IMR-90 (cell line): Measurements from ENCODE around the gene IGF2. TPM values are rescaled to one million over a fixed set of nuclear protein-coding genes. Genes with fewer than 3 reads are reported as not detected.

Experiments used
- ATAC-seq: fragments of 200-7000 bp; cut with Tn5 transposase; 2 replicates; pipeline ENCODE4 v1.9.1; 2020; ENCODE audit warnings: low read depth, mild to moderate bottlenecking, moderate library complexity
- BruUV-seq: library from RNA; stranded (reverse); fragments of 400-500 nt; replicated peaks from 2 replicates; lab custom pipeline; 2021; lab: Mats Ljungman, UMichigan
- CTCF ChIA-PET: fragments of 300-600 bp; formaldehyde crosslinking; extraction: SDS; loops from one replicate; lab custom pipeline; 2021; ENCODE audit warnings: antibody characterized with exemption; lab: Yijun Ruan, JAX
- POLR2A ChIA-PET: fragments of 300-600 bp; sonication (Branson Sonifier 250); formaldehyde crosslinking; loops from one replicate; lab custom pipeline; 2022; ENCODE audit warnings: antibody characterized with exemption; ENCODE audit not compliant: unreplicated experiment; lab: Charles Lee
- DNase-seq: peaks from one replicate; pipeline ENCODE4 v3.0.0; 2013
- H2AFZ ChIP-seq: replicated peaks from 2 replicates; pipeline ENCODE3; 2013; ENCODE audit warnings: low read length, mild to moderate bottlenecking; ENCODE audit not compliant: poor library complexity
- H2AK5ac ChIP-seq: 2 replicates; pipeline ENCODE4 v1.6.1; 2013; ENCODE audit warnings: low read depth, low read length, inconsistent platforms
- H2AK9ac ChIP-seq: replicated peaks from 2 replicates; pipeline ENCODE3; 2013; ENCODE audit warnings: mild to moderate bottlenecking, low read depth, low read length, moderate library complexity; ENCODE audit not compliant: poor library complexity
- H2BK120ac ChIP-seq: 2 replicates; pipeline ENCODE4 v1.6.1; 2013; ENCODE audit warnings: low read depth, low read length, inconsistent platforms
- H2BK15ac ChIP-seq: 3 replicates; pipeline ENCODE4 v1.6.1; 2013; ENCODE audit warnings: low read depth, low read length, inconsistent platforms
- H2BK20ac ChIP-seq: 2 replicates; pipeline ENCODE4 v1.6.1; 2013; ENCODE audit warnings: low read depth, mild to moderate bottlenecking, inconsistent platforms, low read length, moderate library complexity
- H2BK5ac ChIP-seq: 2 replicates; pipeline ENCODE4 v1.6.1; 2013; ENCODE audit warnings: mild to moderate bottlenecking, low read depth, low read length, inconsistent platforms; ENCODE audit not compliant: poor library complexity, severe bottlenecking
- H3K14ac ChIP-seq: replicated peaks from 2 replicates; pipeline ENCODE4 v1.6.1; 2013; ENCODE audit warnings: low read depth, low read length, inconsistent platforms
- H3K18ac ChIP-seq: 2 replicates; pipeline ENCODE4 v1.6.1; 2013; ENCODE audit warnings: low read depth, low read length, control low read depth
- H3K23ac ChIP-seq: 2 replicates; pipeline ENCODE4 v1.6.1; 2013; ENCODE audit warnings: low read depth, low read length, inconsistent platforms
- H3K27ac ChIP-seq: 2 replicates; pipeline ENCODE4 v1.5.1; 2013; ENCODE audit warnings: mild to moderate bottlenecking, control low read depth, low read length; ENCODE audit not compliant: insufficient read depth
- H3K27me3 ChIP-seq: 2 replicates; pipeline ENCODE4 v1.6.1; 2013; ENCODE audit warnings: low read length; ENCODE audit not compliant: control insufficient read depth, insufficient read depth
- H3K36me3 ChIP-seq: 2 replicates; pipeline ENCODE4 v1.6.1; 2013; ENCODE audit warnings: low read length, mixed read lengths; ENCODE audit not compliant: control insufficient read depth, insufficient read depth
- H3K4ac ChIP-seq: 2 replicates; pipeline ENCODE4 v1.6.1; 2013; ENCODE audit warnings: low read depth, low read length, inconsistent platforms
- H3K4me1 ChIP-seq: 2 replicates; pipeline ENCODE4 v1.6.1; 2013; ENCODE audit warnings: low read length, mixed read lengths; ENCODE audit not compliant: control insufficient read depth, insufficient read depth
- H3K4me2 ChIP-seq: 2 replicates; pipeline ENCODE4 v1.6.1; 2013; ENCODE audit warnings: low read depth, mild to moderate bottlenecking, control low read depth, low read length, moderate library complexity
- H3K4me3 ChIP-seq: 2 replicates; pipeline ENCODE4 v1.5.1; 2013; ENCODE audit warnings: low read depth, mild to moderate bottlenecking, control low read depth, low read length, moderate library complexity; ENCODE audit not compliant: insufficient read depth
- H3K56ac ChIP-seq: 2 replicates; pipeline ENCODE4 v1.6.1; 2013; ENCODE audit warnings: low read length, inconsistent platforms; ENCODE audit not compliant: insufficient read depth; ENCODE audit errors: extremely low read depth
- H3K79me1 ChIP-seq, 2 experiments: 2 replicates each; pipeline ENCODE4 v1.6.1; 2013; ENCODE audit warnings: low read length in 2 of 2, inconsistent platforms in 1 of 2, low read depth in 1 of 2
- H3K9ac ChIP-seq: 2 replicates; pipeline ENCODE4 v1.6.1; 2013; ENCODE audit warnings: low read depth, low read length, control low read depth
- H3K9me1 ChIP-seq: 2 replicates; pipeline ENCODE4 v1.6.1; 2013; ENCODE audit warnings: low read length, inconsistent platforms; ENCODE audit not compliant: insufficient read depth
- H3K9me3 ChIP-seq: 2 replicates; pipeline ENCODE4 v1.6.1; 2013; ENCODE audit warnings: low read length; ENCODE audit not compliant: control insufficient read depth, insufficient read depth
- H4K20me1 ChIP-seq: 2 replicates; pipeline ENCODE4 v1.6.1; 2013; ENCODE audit warnings: low read length, inconsistent platforms; ENCODE audit not compliant: insufficient read depth
- H4K5ac ChIP-seq: 2 replicates; pipeline ENCODE4 v1.6.1; 2013; ENCODE audit warnings: mild to moderate bottlenecking, low read depth, low read length, control low read depth
- H4K8ac ChIP-seq, 2 experiments: 2 replicates each; pipeline ENCODE4 v1.6.1; 2013; ENCODE audit warnings: low read depth in 2 of 2, low read length in 2 of 2, control low read depth in 1 of 2, inconsistent platforms in 1 of 2
- H4K91ac ChIP-seq: 2 replicates; pipeline ENCODE4 v1.6.1; 2013; ENCODE audit warnings: low read depth, low read length, inconsistent platforms; ENCODE audit not compliant: insufficient read depth
- MAFK ChIP-seq: IDR thresholded peaks from 2 replicates; pipeline ENCODE4 v1.6.1; 2012; ENCODE audit warnings: low read depth, low read length, improper control_type of control experiment
- WGBS, 2 experiments: methylation state at CpG; one replicate each; pipeline versions ENCODE4 v1.1.5 to v1.1.7; 2013; ENCODE audit warnings: missing lambda C conversion rate in 2 of 2; ENCODE audit not compliant: insufficient read length in 1 of 2; ENCODE audit errors: extremely low coverage in 2 of 2; 5-methylcytosine and 5-hydroxymethylcytosine counted together
- dilution Hi-C: fragments of 300-500 bp; cut with HindIII; formaldehyde crosslinking; loops from one replicate; pipeline ENCODE4 v1.14.3; 2018; ENCODE audit warnings: low sequenced_read_pairs; ENCODE audit not compliant: unreplicated experiment
- in situ Hi-C: fragments of 300-500 bp; cut with MboI; formaldehyde crosslinking; loops from 3 replicates; pipeline ENCODE4 v1.14.3; 2019; ENCODE audit warnings: low sequenced_read_pairs, inconsistent platforms, mixed read lengths
- intact Hi-C: fragments of 100-400 bp; cut with micrococcal nuclease; formaldehyde crosslinking; loops from 2 replicates; pipeline ENCODE4 v1.10.0; 2022
- polyA plus RNA-seq, 3 experiments: library from polyadenylated mRNA; depleted of rRNA; stranded (reverse); fragments of >200 nt; gene quantifications; 2 replicates each; pipeline ENCODE4 v1.2.3, GENCODE V29; 2012; ENCODE audit warnings: low replicate concordance in 1 of 3
- total RNA-seq: library from RNA; depleted of rRNA; stranded (reverse); fragments of >200 nt; gene quantifications from 2 replicates; pipeline ENCODE4 v1.2.3, GENCODE V29; 2012

The IGF2 gene
- total and polyA plus RNA-seq, 2 of the 4 experiments (the other 2 are of a cell fraction) = 2.3 to 21.8 TPM

GRCh38 chr11:2167141-2168045 is 28.2 kb upstream of the IGF2 start:
- Histone ChIP-seq H3K79me1 (no peaks in the 10 kb centered on the region), H2BK5ac (no peak overlapping the region), H3K27me3 (peaks cover 16% of the 10 kb centered on the region; the same call in 1 of the 2 replicates), H3K9ac (no peak overlapping the region), H4K91ac (no peak overlapping the region), H2BK20ac (no peak overlapping the region), H3K4me2 (no peak overlapping the region), H3K18ac (no peak overlapping the region), H4K8ac (no peak overlapping the region), H3K36me3 (no peaks in the 10 kb centered on the region), H3K14ac (no peak overlapping the region), H3K4ac (no peak overlapping the region), H2AK5ac (no peak overlapping the region), H3K23ac (no peak overlapping the region), H4K5ac (no peak overlapping the region), H3K4me3 (no peak overlapping the region), H3K9me1 (no peaks in the 10 kb centered on the region), H2BK15ac (no peak overlapping the region), H3K9me3 (no peaks in the 10 kb centered on the region), H2AFZ (no peak overlapping the region), H2BK120ac (no peak overlapping the region), H3K56ac (no peak overlapping the region), H2AK9ac (no peak overlapping the region), H3K27ac (no peak overlapping the region), H4K20me1 (no peaks in the 10 kb centered on the region; the same call in 1 of the 2 replicates), H3K4me1 (no peaks in the 10 kb centered on the region)
- no peak for TF ChIP-seq MAFK
- POLR2A ChIA-PET = no interaction called here
- no peak for ATAC-seq
- intact Hi-C loops = no loop called here
- CTCF ChIA-PET = interaction anchor here (0.5 kb wide), 1 partner anchor 1934 kb away, joined by 3 read pairs; no protein-coding TSS in a partner anchor
- no peak for DNase-seq
- in situ Hi-C loops = no loop called here
- dilution Hi-C loops = no loop called here
- WGBS, 2 experiments = no CpG with 5 or more reads among the region's 31 CpGs
- BruUV-seq = no TSS peak
